ENCODE results near the gene BCL2L15.
"Not testable (repeated sequence)": the region's sequence is repeated elsewhere in the genome, so short reads cannot be mapped to it uniquely, and the experiment has no call there.

The BCL2L15 gene

DNA sequence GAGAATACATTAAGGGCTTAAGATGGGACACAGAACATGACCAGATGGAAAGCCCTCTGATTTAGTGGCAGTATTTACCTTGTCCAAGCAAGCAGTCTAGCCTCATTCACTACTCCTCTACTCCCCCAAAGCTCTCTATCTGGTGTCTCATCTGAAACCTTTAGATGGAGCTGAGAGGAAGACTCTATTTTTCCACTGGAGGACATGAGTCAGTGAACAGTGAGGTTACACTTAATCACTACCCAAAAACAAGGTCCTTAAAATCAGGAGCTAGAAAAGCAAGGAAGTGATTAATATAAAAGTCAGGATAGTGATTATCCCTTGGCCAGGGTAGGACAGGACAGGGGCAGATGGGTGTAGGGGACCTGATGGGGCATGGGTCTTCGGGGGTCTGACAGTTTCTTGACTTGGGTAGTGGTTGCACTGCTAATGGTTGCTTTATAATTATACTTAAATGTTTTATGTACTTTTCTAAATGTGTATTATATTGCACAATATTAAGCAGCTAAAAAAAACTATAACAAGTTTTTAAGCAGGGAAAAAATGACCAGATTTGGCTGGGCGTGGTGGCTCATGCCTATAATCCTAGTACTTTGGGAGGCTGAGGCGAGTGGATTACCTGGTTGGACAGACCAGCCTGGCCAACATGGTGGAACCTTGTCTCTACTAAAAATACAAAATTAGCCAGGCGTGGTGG, 18.8 kb downstream of the BCL2L15 start:
- DNase-seq, result no peak

DNA sequence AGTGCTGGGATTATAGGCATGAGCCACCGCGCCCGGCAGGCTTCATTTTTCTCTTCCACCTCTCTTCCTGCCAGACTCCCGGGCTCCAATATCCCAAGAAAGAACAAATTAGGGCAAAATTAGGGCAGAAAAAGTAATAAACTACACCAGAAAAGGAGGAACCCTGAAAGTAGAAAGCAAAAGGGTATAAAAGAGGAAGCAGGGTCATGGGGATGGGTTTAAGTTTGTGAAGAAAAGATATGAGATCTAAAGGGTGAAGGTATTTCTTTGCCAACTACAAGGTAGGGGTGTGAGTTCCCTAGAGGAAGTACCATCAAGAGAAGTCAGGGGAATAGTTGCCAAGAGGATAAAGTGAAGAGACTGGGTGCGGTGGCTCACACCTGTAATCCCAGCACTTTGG, 25.7 kb downstream of the BCL2L15 start:
- DNase-seq, result no peak

DNA sequence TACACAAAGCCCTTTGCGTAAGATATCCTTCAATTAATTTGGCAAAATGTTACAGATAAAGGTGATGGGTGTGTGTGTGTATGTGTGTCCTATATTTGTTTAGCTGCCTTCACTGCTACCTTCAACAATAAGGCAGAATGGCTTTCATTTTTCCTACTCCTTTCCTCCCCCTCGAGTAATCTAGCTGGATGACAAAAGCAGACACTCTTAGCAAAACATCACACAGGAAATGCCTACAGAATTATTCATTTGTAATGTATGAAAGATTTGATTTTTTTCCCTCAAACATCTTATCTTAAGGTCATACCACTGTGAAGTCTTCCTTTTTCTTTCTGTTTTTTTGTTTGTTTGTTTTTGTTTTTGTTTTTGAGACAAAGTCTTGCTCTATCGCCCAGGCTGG, 26.5 kb downstream of the BCL2L15 start:
- no peak for DNase-seq

DNA sequence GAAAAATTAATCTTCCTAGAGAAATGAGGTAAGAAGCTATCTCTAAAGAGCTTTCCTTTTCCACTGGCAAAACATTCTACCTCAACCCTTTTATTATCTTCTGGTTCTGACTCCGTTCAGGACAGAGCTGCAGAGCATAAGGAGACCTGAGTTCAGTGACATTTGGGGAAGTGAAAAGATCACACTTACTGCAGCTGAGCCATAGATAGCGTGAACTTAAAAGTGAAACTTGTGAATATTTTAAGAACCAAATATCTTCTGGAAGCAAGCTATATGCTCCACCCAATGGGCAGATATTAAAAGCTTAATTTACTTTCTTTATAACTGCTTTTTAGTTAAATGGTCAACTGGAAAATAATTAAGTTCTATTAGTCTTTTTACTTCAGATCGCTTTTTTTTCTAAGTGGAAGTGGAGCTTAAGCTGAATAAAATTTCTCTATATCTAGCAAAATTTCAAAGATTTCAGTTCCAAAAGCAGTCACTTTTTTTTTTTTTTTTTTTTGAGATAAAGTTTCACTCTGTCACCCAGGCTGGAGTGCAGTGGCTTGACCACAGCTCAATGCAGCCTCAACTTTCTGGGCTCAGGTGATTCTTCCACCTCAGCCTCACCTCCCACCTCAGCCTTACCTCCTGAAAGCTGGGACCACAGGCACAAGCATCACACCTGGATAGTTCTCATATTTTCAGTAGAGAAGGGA, 27.8 kb downstream of the BCL2L15 start:
- DNase-seq, result no peak

DNA sequence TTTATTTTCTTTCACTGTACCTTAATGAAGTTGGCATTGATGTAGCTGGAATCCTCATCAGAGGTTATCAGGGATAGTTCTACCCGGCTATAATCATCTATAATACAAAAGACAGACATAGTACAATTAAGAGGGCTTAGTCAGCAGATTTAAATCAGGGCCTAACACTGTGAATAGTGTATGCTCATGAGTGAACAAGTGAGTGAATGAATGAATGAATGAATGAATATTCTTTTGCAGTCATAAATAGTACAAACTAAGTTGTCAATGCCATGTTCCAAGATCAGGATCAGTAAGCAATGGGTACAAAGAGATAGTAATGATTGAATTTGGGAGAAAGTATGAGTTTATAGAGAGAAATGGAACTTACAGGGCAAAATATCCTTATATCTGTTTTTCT, 28.4 kb downstream of the BCL2L15 start:
- no peak for DNase-seq

DNA sequence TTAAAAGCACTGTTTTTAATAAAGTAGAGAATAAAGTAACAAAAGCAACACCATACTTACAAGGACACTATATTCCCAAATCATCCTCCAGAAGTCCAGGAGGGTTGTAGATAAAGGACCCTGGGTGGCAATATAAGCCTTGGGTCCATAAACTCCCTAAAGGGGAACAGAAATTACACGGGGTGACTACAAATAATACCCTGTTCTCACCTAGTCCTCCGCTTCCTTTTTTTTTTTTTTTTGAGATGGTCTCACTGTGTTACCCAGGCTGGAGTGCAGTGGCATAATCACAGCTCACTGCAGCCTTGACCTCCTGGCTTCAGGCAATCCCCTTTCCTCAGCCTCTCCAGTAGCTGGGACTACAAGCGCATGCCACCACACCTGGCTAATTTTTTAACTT, 29.0 kb downstream of the BCL2L15 start:
- no peak for DNase-seq

DNA sequence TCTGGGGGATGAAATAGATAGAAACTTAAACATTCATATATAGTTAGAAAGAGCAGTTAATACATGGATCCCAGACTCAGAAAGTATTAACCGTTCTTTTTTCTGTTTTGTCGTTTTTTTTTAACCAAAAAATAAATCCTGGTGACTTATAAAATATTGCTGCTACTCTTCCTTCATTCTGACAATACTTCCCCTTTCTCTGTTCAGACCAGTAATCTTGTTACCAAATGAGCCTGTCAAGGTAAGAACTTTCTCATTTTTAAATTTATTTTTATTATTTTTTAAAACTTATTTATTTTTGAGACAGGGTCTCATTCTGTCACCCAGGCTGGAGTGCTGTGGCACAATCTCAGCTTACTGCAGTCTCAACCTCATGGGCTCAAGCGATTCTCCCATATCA, 29.6 kb downstream of the BCL2L15 start:
- no peak for DNase-seq

DNA sequence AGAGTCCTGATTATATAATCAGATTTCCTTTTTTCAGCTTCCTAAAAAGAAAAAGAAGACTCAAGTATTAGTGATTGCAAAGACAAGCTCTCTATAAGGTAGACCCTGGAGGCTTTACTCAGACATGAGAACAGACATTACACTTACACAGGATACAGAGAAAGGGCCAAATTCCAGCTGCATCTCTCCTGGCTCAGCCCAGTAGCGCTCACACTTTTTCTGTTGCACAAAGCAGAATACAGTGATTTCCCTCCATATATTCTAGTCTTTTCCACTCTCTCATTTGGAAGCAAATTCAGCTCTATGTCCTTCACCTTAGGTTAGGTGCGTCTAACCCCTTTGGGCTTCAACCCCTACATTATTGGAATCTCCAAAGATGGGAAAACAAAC, 31.0 kb downstream of the BCL2L15 start:
- DNase-seq, result no peak

DNA sequence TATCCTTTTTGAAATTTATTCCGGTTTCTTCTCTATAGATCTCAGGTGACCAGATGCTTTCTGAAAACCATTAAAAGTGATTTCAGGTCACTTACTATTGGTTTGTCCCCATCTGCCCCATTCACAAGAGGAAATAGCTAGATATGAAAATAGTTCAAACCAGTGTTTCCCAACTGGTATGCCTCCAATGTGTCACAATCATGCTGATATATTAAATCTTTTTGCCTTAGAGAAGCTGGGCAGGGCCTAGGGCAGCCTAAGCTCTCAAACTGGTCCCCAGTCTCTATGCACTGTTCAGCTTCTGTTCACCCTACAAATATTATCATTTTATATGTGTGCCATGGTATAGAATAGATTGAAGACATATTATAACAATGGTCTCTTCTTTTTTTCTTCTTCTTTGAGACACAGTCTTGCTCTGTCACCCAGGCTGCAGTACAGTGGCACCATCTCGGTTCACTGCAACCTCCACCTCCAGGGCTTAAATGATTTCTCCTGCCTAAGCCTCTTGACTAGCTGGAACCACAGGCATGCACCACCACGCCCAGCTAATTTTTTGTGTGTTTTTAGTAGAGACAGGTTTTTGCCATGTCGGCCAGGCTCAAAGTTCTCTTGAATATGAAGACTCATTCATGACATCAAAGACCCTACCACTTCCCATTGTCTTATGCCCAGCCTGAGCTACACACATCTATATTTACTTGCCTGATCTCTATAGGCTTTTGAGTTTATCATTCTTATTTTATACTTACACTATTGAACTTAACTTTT, 31.6 kb downstream of the BCL2L15 start:
- DNase-seq, result no peak

DNA sequence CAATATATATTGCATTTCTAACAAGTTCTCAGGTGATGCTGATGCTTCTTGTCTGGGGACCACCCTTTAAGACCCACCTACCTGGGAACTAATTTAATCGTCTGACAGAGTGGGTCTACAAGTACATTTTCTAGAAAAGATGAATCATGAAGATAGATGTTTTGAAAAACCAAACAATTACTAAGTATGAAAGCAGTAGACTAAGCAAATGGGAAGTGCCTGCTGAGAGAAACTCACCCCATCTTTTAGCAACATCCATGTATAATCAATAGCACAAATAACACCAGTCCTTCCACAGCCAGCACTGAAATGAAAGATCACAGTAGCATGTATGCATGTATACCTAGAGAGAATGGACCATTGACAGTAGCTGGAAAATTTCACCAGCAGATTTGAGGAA, 33.1 kb downstream of the BCL2L15 start:
- DNase-seq, result no peak

DNA sequence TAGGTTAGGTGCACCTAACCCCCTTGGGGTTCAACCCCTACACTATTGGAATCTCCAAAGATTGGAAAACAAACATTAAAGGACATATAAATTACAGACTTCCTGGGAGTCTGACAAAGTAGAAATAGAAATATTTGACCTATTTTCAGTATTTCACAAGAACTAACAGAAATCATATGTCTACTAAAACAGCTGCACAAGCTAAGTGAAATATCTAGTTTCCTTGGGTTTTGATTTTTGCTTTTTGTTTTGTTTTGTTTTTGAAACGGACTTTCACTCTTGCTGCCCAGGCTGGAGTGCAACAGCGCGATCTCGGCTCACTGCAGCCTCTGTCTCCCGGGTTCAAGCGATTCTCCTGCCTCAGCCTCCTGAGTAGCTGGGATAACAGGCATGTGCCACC, 34.7 kb downstream of the BCL2L15 start:
- not testable (repeated sequence) for DNase-seq

DNA sequence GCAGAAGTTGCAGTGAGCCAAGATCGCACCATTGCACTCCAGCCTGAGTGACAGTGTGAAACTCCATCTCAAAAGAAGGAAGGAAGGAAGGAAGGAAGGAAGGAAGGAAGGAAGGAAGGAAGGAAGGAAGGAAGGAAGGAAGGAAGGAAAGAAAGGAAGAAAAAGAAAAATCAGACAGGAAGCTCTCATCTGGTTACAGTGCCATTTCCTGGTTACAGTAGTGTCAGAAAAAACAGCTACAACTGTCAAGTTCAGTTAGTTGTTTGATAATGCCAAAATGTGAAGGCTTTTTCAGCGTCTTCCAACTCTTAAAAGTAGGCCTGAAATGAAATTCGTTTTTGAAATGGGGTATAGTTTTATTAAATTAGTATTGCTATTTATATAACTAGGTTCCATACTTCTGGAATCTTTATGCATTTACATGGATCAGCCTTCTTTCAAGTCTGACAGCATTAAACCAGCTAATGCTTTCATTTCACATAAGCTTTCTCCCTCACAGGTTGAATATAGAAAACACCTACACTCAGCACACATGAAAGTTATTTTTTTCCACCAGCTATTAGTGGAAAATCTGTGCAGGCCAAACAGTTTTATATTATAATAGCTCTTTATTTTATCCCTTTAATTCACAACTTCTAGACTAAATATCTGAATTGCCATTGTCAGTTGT, 37.1 kb downstream of the BCL2L15 start:
- DNase-seq, result no peak

DNA sequence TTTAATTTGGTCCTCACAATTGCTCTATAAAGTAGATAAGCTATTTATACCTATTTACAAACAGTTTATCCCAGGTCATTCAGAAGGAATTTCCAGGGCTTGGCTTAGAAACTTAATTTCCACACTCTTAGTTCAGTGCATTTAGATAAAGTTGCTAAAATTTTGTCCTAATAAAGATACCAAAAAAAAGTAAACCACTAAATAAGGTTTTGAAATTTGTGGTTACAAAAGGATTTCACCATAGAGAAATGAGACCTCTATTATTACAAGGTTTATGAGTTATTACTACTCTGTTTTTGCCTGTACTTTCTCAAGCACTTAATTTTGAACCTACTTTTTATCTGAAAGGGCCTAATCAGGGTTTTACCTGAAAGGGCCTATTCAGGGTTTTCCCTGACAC, 38.3 kb downstream of the BCL2L15 start:
- DNase-seq, result no peak

DNA sequence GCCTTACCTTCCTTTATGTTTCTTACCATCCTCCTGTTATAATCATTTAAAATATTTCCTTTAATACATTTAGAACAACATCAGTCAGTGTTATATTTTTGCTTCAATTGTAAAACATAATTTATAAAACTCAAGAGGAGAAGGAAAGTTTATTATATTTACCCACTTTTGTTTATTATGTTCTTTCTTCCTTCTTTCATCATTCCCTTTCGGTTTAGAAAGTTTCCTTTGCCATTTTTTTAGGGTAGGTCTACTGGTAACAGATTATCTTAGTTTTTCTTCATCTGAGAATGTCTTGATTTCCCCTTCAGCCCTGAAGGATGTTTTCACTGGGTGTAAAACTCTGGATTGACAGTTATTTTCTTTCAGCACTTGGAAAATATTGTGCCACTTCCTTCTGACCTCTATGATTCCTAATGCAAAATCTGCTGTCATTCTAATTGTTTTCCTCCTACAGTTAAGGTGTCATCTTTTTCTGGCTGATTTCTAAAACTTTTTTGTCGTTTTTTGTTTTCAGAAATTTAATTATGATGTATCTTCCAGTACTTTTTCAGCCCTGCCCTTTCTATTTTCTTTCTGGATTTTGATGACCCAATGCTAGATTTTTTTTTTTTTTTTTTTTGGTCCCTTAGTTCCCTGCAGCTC, 40.9 kb downstream of the BCL2L15 start:
- DNase-seq, result no peak

DNA sequence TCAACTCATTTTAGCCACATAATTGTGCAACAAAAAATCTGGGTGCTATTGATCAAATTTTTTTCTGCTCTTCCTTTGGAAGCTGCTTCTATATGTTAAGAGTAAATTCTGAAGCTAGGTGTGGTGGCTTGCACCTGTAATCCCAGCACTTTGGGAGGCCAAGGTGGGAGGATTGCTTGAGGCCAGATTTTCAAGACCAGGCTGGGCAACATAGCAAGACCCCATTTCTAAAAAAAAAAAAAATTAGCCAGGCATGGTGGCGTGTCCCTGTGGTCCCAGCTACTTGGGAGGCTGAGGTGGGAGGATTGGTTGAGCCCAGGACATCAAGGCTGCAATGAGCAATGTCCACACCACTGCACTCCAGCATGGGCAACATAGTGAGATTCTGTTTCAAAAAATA, 50.8 kb downstream of the BCL2L15 start:
- DNase-seq, result no peak

DNA sequence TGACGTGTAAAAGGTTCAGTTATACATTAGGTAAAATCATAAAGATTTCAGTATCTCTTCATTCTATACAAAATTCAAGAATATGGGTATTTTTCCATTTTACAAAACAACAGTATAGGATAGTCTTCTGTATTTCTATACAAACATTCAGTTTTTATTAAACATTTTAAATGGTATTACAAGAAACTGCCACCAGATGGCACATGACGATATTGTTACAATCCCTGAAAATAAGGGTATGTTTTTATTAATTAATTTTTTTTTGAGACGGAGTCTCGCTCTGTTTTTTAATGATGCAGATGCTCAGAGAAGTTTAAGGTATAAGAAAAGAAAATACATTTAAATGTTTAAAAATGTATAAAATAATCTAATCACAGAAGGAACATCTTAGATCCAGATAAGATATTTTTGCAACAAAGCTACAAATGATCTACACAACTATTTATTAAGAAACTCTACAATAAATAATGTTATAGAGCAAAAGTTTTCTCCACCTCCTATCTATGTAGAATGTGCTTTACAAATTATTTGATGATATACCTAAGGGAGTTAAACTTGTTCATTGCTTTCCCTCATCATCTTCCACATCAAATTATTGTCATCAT, 51.6 kb downstream of the BCL2L15 start:
- DNase-seq, result no peak

DNA sequence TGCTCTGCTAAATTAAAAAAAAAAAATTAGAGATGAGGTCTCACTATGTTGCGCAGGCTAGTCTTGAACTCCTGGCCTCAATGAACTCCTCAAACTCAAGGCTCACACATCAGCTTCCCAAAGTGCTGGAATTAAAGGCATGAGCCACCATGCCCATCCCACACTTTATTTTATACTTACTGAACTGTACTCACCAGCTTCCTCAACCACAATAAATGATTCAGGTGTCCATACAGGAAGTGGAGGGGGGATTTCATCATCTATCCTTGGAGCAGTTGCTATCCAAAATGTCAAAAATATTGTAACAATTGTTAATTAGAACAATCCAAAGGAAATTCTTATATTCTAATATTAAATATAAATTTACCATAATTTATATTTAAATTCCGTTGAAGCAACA, 52.7 kb downstream of the BCL2L15 start:
- no peak for DNase-seq
